HG03175 (cell line): ENCODE measurements around the gene MRTFA.
"Not testable (repeated sequence)": the region's sequence is repeated elsewhere in the genome, so short reads cannot be mapped to it uniquely, and the experiment has no call there.

Source experiments
- ATAC-seq: cut with Tn5 transposase; IDR thresholded peaks from one replicate; pipeline ENCODE4 v1.9.1; 2021; ENCODE audit warnings: mild to moderate bottlenecking, moderate library complexity; ENCODE audit not compliant: unreplicated experiment

The MRTFA gene

DNA sequence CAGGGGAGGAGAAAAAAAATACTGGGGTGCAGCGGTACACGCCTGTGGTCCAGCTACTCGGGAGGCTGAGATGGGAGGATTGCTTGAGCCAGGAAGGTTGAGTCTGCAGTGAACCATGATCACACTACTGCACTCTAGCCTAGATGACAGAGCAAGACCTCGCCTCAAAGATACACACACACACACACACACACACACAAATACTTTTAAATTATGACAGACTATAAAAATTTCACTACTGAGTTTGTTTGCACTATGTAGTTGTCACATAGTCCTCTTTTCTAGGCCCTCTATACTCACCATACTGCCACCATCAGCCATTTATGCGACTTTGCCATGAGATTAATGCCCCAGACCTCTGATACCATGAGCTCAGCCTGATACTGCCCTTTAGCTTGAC lies 109.6 kb downstream of the MRTFA start:
- no peak for ATAC-seq

DNA sequence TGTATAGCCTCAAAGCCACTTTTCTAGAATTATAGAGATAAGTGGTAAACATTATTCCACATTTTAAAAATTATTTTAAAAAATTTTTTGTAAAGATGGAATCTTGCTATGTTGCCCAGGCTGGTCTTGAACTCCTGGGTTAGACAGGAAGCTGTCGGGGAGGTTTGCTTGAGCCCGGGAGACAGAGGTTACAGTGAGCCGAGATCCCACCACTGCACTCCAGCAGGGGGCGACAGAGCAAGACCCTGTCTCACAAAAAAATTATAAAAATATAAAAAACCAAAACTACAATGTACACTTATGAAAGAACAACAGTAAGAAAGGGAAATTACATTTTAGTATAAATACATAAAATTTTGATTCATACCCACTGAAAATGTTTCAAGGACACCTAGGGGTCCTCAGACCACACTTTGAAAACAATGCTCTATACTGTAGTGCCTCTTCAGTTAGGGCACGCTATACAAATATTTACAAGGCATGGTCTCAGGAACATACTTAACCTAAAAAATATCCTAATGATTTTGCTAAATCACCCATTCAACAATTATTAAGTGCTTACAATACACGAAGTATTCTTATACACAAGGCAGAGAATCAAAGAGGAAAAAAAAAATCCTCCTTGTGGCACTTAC lies 111.2 kb downstream of the MRTFA start:
- no peak for ATAC-seq

DNA sequence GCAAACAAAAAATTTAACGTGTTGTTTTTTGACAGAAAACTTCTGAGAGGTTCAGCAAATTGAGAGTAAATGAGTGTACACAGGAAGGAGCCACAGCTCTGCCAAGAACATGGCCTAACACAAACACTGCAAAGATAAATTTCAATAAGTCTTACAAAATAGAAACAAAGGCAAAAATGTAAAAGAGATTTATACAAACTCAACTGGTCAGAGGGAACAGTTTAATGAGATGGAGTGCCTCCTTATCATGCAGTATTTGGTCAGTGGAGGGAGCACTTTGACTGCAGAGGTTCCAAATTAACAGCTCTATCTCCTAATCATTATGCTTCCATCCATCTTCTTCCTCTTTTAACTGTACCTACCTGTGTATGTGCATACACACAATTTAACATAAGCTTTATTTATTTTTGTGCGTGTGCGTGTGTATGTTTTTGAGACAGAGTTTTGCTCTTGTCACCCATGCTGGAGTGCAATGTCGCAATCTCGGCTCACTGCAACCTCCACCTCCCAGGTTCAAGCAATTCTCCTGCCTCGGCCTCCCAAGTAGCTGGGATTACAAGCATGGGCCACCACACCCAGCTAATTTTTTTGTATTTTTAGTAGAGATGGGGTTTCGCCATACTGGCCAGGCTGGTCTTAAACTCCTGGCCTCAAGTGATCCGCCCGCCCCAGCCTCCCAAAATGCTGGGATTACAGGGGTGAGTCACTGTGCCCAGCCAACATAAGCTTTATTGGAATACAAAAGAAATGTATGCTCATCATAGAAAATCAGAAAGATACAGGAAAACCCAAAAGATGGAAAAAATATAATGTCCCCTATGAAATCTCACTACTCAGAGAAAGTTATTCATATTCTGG lies 111.9 kb downstream of the MRTFA start:
- ATAC-seq: no peak

DNA sequence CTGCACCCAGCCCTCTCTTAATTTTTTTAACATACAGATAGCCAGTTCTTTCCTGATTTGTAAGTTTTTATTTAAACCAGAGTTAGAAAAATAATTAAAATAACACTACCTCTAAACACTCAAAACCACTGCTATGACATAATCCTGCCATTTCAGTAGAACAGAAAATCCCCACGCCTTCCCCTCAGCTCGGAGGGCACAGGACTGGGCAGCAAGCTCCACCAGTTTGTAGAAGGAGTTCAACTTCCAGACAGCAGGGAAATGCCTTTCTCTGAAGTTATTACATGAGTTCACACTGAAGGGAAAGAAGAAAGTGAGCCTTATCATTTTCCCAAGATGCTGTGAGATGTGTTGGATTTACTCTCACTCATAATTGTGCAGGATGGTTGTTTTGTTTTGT lies 114.4 kb downstream of the MRTFA start:
- no peak for ATAC-seq

DNA sequence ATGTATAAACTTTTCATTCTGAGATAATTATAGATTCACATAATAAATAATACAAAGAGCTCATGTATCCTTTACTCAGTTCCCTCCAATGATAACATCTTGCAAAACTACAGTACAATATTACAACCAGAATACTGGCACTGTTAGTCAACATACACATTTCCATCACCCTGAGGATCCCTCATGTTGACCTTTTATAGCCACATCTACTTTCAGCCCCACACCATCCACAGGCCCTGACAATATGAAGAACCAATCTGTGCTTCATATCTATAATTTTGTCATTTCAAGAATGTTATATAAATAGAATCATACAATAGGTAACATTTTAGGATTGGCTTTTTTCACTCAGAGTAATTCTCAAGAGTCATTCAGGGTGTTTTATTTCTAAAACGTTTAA lies 115.5 kb downstream of the MRTFA start:
- ATAC-seq: no peak

DNA sequence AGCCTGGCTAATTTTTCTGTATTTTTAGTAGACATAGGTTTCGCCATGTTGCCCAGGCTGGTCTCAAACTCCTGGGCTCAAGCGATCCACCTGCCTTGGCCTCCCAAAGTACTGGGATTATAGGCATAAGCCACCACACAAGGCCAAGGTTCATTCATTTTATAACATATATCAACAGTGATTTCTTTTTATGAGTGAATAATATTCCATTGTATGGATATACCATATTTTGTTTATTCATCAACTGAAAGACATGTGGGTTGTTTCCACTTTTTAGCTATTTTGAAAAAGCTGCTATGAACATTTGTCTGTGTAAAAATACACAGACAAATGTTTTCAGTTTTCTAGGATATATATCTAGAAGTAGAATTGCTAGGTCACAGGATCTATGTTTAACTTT lies 116.0 kb downstream of the MRTFA start:
- no peak for ATAC-seq

DNA sequence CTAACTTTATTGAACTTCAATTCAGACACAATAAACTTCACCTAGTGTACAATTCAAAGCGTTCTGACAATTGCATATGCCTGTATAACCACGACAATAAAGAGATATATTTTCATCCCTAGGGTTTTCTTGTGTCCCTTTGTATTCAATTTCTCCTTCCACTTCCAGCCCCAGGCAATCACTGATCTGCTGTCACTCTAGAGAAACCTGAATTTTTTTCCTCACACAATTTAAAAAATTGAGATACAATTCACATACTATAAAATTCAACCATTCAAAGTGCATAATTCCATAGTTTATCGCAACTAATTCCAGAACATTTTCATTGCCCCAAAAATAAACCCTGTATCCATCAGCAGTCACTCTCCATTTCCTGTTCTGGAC lies 116.6 kb downstream of the MRTFA start:
- no peak for ATAC-seq

DNA sequence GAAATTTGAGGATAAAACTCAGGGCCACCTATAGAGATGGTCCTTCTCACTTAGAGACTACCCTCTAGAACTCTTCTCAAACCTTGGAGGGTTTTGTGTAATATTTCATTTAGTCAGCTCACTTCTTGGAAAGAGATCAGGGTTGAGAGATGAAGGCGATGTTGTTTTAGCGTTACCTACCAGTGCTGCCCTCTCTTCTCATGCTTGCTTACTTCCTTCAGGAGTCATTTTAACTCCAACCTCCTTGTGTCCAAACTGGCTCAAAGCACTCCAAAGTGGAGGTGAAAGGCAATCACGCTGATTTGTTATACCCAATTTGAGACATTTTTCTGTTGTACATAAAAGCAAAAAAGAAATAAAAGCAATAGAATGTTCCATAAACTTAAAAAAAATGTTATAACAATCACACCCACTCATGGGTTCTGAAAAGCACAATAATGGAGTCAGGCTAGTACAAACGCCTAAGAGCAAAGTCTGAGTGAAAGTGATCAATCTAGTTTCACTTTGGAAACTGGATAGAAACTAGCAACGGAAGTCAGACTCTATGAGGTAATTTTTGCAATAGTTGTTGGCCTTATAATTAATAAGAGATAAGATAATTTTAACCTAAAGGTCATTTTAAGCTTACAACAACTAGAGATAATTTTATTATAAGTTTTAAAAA lies 117.1 kb downstream of the MRTFA start:
- peak; percentile 56 for ATAC-seq

DNA sequence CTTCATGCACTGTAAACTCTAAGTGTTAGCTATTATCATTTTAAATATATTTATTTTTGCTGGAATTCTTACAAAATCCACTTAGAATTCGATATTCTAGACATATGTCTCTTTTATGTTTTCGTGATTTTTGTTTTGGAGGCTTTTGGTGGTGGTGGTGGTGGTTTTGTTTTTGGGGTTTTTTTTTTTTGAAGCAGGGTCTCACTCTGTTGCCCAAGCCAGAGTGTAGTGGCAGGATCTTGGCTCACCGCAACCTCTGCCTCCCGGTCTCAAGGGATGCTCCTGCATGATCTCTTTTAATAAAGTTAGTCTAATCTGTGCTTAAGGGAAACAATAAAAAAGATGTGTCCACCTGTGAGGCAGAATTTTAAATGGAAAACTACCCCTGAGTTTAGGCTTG lies 117.7 kb downstream of the MRTFA start:
- no peak for ATAC-seq

DNA sequence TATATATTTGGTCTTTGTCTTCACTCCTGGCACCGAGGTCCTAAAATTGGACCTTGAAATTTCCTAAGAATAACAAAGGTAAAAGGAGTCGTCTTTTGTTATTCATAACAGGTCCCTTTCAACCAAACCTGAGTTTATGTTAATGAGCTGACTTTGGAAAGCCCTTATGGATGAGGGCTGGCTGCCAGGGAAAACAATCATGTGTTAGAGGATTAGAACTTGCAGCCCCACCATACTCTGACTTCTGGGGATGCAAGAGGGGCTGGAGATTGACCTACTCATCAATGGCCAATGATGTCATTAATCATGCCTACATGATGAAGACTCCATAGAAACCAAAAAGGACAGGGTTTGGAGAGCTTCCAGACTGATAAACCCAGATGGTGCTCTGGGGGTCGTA lies 118.9 kb downstream of the MRTFA start:
- ATAC-seq: no peak

DNA sequence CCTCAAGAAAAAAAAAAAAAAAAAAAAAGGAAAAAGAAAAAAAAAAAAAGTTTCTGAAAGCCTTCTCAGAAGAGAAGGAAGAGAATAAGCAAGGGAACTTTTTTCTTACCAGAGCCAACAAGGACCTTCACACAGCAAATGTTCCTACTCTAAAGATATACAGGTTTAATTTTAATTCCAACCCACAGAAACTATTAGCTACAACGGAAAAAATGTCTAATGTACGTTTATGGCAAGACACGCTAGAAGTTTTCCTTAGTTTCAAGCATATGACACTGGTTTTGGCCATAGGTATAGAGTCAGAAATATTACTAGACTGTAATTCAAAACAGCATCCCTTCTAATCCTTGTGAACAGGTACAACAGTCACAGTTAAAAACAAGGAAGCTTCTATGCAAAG lies 120.1 kb downstream of the MRTFA start:
- no peak for ATAC-seq

DNA sequence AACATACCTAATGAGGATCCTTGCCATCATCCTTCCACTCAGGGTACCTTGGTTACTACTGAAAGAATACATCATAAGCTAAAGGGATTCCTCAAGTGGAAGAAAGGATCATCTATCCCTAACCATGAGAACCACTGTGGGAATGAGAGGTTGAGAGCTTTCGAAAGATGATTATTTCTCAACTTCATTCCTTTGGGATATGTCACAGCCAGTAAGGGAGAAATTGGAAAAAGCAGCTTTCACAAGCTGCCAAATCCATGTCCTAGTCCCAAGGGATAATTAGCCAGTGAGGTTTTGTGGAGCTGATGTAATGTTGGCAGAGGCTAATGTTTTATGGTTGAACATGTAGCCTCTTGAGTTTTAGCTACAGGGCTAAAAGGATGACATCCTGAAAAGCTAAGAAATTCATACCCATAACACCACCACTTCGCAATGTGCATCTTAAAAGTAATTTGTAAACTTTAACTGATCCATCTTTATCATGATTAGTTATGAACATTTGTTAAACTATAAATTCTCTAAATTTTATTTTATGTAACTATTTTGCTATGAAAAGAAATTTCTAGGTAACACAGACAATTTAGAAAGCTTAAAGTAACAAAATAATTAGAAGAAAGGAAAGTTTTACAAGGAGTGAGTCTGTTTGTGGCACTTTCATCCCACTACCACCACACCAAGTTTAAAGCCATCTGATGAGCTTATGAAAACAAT lies 123.9 kb downstream of the MRTFA start:
- no peak for ATAC-seq

DNA sequence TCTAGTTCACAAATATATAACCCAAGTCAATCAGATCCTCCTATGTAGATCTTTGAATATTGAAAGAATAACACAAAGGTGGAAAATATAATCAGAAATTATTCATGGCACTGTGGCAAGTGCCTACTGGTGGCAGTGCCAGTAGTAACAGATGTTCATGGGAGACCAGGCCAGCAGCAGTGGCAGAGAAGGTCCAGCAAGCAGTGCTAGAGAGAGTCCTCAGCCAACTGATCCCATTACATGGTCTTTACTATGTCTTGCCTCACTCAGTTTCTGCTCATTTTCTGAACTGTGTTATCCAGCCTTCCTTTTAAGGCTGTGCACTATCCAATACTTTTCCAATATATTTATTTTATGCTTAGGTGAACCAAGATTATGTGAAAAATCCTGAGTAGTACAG lies 124.9 kb downstream of the MRTFA start:
- no peak for ATAC-seq

DNA sequence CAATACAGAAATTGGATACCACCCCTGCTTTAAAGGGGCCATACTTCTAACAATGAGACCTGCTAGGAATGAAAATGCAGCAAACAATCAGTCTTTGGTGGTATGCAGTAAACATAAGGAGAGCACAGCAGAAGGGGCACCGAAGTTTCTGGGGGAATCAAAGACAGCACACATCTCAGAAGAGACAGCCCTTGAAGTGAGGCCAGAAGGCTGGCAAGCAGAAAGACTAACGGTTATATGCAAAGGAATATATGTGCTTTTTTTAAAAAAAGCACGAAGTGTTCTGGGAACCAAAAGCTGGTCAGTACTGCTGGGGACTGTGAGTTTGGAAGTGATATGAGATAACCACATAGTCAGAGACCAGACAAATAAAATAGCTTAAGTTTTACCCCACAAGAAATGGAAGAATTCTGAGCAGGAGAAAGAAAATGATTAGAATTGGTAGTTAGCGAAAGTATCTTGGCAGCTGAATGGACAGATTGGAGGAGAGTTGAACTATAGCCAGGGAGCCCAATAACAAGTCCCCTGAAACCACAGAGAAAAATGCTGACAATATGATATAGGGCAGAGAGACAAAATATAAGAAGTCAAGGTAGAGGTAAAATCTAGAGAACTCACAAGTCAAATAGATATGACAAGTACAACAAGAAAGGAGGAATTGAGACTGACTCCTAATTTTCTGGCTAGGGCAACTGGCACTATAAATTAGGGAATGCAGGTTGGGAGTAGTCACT lies 125.7 kb downstream of the MRTFA start:
- ATAC-seq: no peak

DNA sequence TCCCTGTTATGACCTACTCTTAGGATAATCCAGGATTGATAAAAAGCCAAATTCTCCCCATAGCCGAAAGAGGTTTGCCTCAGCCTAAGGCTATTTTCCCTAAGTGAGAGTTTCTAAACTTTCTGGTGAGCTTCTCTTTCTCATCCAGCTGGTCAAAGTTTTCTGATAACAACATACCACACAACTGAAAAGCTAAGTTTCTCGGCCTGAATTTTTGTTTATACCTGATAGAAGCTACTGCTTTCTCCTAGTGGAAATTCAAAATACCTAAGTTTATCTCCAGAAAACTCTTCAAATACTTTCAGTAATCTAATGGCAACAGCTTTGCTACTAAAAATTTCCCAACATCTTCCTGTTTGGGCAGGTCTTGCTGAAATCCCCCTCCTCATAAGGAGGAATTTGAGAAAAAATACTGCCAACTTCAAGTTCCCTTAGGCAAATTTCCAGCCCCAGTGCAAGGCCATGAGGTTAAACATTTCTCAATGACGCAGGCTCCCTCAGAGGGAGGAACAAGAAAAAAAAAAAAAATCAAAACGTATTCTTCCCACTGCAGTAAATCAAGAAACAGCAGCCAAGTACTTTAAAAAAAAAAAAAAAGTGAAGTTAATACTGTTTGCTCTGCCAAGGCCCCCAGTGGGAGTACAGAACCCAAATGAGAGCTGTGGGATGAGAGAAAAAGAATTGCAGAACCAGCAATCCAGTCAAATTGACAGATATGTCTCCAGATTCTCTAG lies 127.0 kb downstream of the MRTFA start:
- ATAC-seq: no peak

DNA sequence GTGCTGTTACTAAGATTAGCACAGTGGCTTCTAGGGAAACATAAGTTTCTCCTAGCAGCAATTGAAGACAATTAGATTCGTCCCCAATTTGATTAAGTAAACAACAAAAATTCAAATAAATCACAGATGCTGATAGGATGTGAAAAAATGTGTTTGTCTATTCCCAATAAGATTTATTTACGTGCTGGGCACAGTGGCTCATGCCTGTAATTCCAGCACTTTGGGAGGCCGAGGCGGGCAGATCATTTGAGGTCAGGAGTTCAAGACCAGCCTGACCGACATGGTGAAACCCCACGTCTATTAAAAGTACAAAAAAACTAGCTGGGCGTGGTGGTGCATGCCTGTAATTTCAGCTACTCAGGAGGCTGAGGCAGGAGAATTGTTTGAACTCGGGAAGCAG lies 128.5 kb downstream of the MRTFA start:
- not testable (repeated sequence) for ATAC-seq

DNA sequence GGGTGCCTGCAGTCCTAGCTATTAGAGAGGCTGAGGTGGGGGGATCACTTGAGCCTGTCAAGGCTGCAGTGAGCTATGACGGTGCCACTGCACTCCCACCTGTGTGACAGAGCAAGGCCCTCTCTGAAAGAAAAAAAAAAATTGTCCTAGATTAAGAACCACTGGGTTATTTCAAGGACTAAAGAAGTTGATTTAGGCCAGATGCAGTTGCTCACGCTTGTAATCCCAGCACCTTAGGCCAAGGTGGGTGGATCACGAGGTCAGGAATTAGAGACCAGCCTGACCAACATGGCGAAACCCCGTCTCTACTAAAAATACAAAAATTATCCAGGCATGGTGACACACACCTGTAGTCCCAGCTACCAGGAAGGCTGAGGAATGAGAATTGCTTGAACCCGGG lies 129.0 kb downstream of the MRTFA start:
- no peak for ATAC-seq

DNA sequence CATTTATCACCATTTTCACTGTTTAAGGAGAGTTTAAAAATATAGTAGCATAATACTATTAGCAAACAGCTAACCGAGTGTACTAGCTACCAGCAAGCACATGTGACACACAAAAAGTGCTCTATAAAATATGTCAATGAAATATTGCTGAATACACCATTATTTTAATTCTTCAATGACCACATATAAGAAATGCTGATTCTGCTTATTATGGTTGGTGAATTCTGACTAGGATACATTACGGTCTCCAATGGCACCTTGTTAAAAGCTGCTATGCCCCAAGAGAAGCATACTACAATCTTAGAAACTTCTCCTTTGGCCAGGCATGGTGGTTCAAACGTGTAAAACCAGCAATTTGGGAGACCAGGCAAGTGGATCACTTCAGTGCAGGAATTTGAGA lies 129.8 kb downstream of the MRTFA start:
- no peak for ATAC-seq

DNA sequence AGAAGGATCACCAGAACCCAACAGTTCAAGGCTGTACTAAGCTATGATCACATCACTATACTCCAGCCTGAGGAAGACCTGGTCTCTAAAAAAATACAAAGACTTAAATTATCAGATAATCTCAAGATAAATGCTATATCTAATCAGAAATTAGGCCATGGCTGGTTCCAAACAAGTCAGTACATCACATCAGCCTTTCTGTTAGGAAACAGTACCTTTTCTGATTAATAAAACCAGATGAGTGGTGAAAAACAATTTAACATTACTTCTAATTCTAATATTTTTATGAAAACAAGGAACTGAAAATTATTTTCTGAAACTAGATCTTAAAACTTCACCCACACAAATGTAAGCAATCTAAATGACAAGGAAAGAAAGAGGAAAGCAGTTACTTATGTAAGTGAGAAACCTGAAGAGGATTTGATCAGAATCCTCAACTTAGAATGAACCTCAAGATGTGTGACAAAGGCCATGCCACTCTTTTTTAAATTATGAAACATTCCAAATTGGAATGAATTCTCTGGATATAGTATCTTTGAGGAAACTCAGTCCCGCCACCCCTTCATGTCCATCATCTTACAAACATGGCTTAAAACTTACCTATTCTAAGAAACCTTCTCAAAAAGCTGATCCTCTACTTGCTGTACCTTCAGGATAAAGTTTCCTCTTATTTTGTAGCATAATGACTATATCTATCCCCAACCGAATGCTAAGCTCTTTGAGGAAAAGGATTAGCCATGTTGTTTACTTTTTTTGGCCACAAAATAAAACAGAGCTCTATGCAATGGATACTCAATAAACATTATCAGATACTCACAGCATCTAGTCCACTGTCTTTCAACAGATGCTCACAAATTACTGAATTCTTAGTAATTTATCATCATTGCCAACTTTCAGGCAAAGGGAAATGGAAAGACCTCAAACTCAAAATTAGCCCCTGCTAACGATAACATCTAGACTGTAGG lies 132.0 kb downstream of the MRTFA start:
- ATAC-seq: no peak
